ENCODE results near the gene KRT35.
A peak's percentile ranks its signal among the peaks of the same experiment; 100 is the strongest.

KRT35 gene

GRCh38 chr17:41511716-41512115, 30.8 kb upstream of the KRT35 start:
- no peak for DNase-seq

GRCh38 chr17:41511116-41511515, 30.2 kb upstream of the KRT35 start:
- DNase-seq = no peak

- no peak for DNase-seq
These were observed 29.5 kb upstream of the KRT35 start for GRCh38 chr17:41510251-41511065.

DNA sequence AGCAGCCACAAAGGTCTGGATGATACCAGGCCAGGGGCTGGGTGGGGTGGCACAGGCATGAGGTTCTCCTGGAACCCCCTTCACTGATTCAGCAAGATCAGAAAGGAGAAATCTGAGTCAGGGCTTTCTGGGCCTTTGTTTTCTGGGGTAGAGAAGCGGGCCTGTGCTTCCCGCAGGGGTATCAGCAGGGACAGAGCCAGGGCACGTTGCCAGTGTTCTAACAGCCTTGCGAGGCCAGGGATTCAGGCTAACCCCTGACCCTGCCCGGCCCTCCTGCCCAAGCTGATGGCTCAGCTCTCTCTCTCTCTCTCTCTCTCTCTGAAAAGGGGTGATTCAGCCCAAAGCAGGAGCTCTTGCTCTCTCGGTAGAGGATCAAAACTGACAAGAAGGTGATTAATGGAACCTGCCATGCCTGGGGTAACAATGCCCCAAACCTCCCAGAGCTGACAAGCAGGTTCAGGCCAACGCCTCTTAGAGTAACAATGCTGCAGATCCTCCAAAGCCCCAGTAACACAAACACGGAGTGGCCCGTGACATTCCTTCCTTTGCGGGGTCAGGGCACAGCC, 26.4 kb upstream of the KRT35 start:
- DNase-seq = no peak

GRCh38 chr17:41505809-41506767, 25.1 kb upstream of the KRT35 start:
- DNase-seq = no peak

DNA sequence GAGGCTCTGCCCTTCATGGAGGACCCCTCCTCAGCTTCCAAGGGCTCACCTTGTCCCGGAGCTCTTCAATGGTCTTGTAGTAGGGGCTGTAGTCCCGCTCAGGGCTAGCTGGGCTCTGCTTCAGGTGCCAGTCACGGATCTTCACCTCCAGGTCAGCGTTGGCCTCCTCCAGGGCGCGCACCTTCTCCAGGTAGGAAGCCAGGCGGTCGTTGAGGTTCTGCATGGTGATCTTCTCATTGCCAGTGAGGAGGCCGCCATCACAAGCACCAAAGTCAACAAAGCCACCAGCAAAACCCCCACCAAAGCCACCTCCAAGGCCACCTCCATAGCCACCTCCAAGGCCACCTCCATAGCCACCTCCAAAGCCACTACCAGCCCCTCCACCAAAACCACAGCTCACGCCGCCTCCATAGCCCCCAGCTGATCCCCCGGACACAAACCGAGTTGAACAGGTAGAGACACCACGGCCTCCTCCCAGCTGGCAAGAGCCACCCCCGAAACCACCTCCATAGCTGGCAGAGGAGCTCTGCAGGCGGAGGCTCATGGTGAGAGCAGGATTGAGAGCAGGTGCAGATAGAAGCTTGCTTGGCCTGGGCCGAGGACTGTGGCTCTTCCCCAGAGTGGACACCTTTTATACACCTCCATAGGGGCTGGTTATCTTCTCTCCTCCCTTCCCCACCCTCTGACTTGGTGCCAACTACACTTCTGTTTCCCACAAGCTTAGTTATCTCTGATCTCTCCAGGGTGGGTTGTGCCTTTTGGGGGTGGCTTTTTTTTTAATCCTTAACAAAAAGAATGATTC, 24.3 kb upstream of the KRT35 start, which contains the start of gene KRT13:
KRT13 (minus strand) TSS at position 606 of the 802 bp plus-strand sequence; CDS start at position 544, 62 bp downstream.
- DNase-seq = no peak

DNA sequence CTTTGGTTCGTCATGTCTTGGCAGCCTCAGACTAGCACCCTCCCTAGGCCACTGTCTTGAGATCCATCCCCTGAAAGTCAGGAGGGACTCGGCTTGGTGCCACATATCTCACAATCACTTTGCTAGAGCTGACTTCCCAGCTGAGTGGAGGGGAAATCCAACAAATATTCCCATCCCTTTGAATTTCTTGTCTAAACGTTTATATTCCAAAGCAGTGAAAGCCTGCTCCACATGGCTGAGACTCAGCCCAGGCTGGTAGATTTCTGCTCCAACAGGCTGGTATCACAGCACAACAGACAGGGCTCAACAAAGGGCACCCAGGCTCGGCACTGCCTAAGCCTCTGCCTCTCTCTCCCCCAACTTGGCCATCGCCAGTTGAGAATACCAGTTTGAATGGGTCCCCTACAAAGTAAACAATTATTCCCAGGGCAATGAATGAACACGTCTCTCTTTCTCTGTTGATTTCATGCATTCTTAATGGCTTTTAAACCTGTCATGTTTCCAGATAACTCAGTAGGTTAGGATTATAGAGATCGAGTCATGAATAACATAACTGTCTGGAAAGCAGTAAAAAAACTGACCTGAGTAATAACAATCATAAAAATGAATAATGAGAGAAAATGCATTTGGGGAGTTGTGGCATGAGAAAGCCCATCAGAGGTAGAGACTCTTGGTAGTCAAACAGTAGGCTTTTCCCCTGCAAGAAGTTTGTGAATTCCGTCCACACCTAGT, 23.5 kb upstream of the KRT35 start:
- DNase-seq = no peak

GRCh38 chr17:41503202-41503601, 22.3 kb upstream of the KRT35 start:
- DNase-seq = no peak

DNA sequence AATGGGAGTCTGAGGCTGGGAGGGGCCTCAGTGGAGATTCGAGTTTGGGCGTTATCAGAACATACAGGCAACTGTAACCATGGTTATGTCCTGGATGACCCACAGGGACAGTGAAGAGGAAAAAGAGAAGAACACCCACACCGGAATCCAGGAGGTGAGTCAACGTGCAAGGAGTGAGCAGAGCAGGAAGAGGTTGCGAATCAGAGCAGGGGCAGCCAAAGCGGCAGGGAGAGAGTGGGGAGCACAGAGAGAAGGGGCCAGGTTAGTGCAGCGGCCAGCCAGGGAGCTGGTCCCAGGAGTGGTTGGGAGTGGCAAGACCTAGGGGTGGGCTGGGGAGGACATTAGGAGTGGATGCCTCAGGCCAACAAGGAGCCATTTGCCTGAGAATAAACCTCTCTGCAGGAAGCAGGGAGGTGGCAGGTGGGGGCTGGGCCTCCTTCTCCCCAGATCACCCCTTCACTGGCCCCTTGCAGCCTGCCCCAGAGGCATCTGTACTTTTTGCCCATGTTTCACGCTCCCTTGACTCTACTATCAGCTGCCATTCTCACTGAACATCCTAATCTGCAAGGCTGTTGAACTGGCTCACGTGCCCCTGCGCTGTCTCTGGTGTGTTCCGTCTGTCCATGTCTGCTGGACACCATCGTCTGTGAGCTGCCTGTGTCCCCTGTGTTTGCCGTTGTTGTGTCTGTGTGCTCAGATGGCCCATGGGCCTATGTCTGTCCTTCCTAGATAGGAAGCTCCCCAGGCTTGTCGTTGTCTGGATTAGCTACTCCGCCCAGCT, 19.4 kb upstream of the KRT35 start:
- peak in 1 of 2 donors; percentile 39 for DNase-seq

DNA sequence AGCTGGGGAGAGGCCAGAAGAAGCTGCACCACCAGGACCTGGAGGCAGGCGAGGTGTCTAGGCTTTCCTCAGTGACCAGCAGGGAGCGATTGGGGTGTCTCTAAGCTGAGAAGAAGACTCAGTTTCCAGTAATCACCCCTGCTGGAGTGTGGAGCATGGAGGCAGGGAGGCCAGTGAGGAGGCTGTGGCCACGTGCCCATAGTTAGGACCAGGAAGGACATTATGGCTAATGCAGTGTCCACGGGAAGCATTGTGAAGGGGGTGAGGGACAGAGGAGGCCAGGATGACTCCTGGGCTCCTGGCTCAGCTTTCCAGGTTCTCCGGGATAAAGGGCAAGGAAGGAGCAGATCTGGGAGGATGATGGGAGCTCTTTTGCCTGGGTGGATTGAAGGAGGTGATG, 18.8 kb upstream of the KRT35 start:
- no peak for DNase-seq

GRCh38 chr17:41498276-41498675, 17.3 kb upstream of the KRT35 start:
- DNase-seq = peak in 1 of 2 donors; percentile 18

- DNase-seq = peak; percentile 68 to 76
These were observed 16.0 kb upstream of the KRT35 start for GRCh38 chr17:41496803-41497484.

DNA sequence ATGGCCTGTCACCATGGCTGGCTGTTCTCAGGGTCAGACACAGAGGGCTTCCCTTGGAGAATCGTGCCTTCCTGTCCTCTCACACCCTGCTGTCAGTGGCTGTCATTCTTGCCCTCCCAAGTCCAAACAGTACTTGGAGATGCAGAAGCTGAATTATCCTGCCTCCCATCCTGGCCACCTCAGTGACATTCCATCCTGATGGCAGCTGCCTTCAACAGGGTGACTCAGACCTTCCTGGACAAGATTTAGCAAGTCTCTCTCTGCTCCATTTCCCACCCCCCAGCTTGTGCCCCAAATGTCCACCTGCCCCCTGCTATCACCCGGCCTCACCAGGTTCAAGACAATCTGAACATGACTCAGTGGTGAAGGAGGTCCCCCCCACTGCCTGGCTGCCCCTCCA, 13.6 kb upstream of the KRT35 start:
- DNase-seq = no peak

GRCh38 chr17:41492771-41493170, 11.8 kb upstream of the KRT35 start:
- no peak for DNase-seq

- peak in 1 of 2 donors; percentile 19 for DNase-seq
These were observed 11.4 kb upstream of the KRT35 start for GRCh38 chr17:41492351-41492750.

DNA sequence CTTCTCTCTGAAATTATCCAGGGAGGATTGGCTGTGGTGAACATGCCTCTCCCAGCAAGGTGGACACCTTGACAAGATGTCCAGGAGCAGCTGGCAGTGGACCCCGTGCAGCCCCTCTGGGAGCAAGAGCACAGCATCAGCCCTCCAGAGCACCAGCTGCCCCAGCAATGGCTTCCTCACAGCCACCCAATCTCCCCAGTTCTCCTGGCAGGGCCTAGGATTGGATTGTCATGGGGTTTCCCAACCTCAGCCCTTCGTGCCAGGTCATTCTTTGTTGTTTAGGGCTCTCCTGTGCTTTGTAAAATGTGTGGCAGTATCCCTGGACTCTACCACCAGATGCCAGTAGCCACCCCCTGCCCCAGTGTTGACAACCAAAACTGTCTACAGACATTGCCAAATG, 10.5 kb upstream of the KRT35 start:
- no peak for DNase-seq

GRCh38 chr17:41490000-41490990, 9.3 kb upstream of the KRT35 start:
- no peak for DNase-seq

GRCh38 chr17:41489531-41489930, 8.6 kb upstream of the KRT35 start, which contains the start of gene KRT36:
Gene KRT36, minus strand, starts transcription at chr17:41489910. Its CDS starts 46 bp downstream, at chr17:41489864.
- DNase-seq = no peak
